ENCODE results near the gene CBFA2T2. TPM values are rescaled to one million over a fixed set of nuclear protein-coding genes. Genes with fewer than 3 reads are reported as not detected.

CBFA2T2 gene
- total and polyA plus RNA-seq, 2 donors (not counting 3 experiments of a cell fraction or from before 2014, with no cell fraction given), result 10.7 to 12.1 TPM

DNA sequence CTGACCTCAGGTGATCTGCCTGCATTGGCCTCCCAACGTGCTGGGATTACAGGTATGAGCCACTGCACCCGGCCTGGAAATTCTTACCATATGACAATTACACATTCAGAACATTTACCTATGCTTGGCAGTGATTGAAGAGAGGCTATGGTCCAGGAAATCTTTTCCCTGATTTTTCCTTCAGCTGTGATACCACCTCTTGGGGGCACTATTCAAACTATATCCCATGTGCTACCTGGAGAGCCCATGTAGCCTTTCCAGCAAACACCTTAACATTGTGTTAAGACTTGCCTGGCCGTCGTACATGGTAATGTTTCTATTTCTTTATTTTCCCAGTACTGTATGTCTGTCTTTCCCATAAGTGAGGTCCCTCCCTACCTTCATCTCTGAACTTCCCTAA is 110.5 kb downstream of the CBFA2T2 start:
- Histone ChIP-seq H2AFZ (ENCODE audit: low read depth, low read length) (no peak overlapping the region), H4K20me1 (replicated peaks; ENCODE audit: control insufficient read depth, extremely low read depth, insufficient read depth, low read length) (no peaks in the 10 kb centered on the region), H3K27me3 (ENCODE audit: control insufficient read depth in 2 of 2, insufficient read depth in 2 of 2, low read length in 2 of 2) (no peaks in the 10 kb centered on the region), H3K27ac (ENCODE audit: insufficient read depth, low read depth, low read length) (no peak overlapping the region), H3K79me2 (ENCODE audit: control insufficient read depth, insufficient read depth, low read length) (no peaks in the 10 kb centered on the region), H3K36me3 (ENCODE audit: control insufficient read depth in 2 of 2, extremely low read depth in 1 of 2, insufficient read depth in 2 of 2, low read length in 2 of 2) (no peaks in the 10 kb centered on the region), H3K9me3 (replicated peaks; ENCODE audit: control insufficient read depth, insufficient read depth, low read length) (no peaks in the 10 kb centered on the region), H3K4me2 (ENCODE audit: insufficient read depth, low read length) (no peak overlapping the region), H3K9ac (replicated peaks; ENCODE audit: extremely low read depth, insufficient read depth, low read length) (no peak overlapping the region), H3K4me3 (replicated peaks in 1 of 3; ENCODE audit: insufficient read depth in 1 of 3, low read depth in 1 of 3, low read length in 3 of 3) (no peak overlapping the region), H3K9me1 (replicated peaks; ENCODE audit: control insufficient read depth, extremely low read depth, insufficient read depth, low read length) (no peaks in the 10 kb centered on the region), H3K4me1 (ENCODE audit: control insufficient read depth, extremely low read depth, insufficient read depth, low read length) (no peaks in the 10 kb centered on the region)
- dilution Hi-C loops (cut with MboI; ENCODE audit: extremely low pct_ligation_motif_present, low sequenced_read_pairs), result no loop called here
- no peak for FAIRE-seq
- ChIA-PET POLR2A (no interaction called here), CTCF (no interaction called here)
- intact Hi-C loops (cut with micrococcal nuclease), result no loop called here
- TF ChIP-seq GATA2 (IDR thresholded peaks at IDR 0.05; ENCODE audit: insufficient read depth, insufficient read length, low read depth, low read length) (no peak), CTCF (IDR thresholded peaks at IDR 0.05; ENCODE audit: extremely low read depth in 1 of 2, insufficient read depth in 1 of 2, low read depth in 1 of 2, low read length in 2 of 2) (no peak), EZH2 (IDR thresholded peaks at IDR 0.05; ENCODE audit: borderline replicate concordance, low read depth, low read length, severe bottlenecking) (no peak), MYC (IDR thresholded peaks at IDR 0.05; ENCODE audit: low read depth, low read length) (no peak), POLR2AphosphoS5 (IDR thresholded peaks at IDR 0.05; ENCODE audit: insufficient read depth, low read depth, low read length) (no peak), POLR2A (IDR thresholded peaks at IDR 0.05; ENCODE audit: low read depth, low read length) (no peak), FOS (IDR thresholded peaks at IDR 0.05; ENCODE audit: borderline replicate concordance, insufficient read depth, low read length) (no peak), JUN (IDR thresholded peaks at IDR 0.05; ENCODE audit: borderline replicate concordance, insufficient read depth, insufficient read length, low read depth) (no peak)
- TF ChIP-seq, protein P1, sequence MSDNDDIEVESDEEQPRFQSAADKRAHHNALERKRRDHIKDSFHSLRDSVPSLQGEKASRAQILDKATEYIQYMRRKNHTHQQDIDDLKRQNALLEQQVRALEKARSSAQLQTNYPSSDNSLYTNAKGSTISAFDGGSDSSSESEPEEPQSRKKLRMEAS (IDR thresholded peaks at IDR 0.05; ENCODE audit: insufficient read depth, insufficient read length), result no peak
- BruUV-seq (replicated peaks), result no TSS peak
- DNase-seq (ENCODE audit: low read depth, low spot score), result no peak
